ENCODE measurements around the gene TAS2R7. TPM values are rescaled to one million over a fixed set of nuclear protein-coding genes. Genes with fewer than 3 reads are reported as not detected.

TAS2R7 gene

Small RNA genes lying within 50 kb of the gene (small RNA-seq; reads per million reads assigned to genes)
- gene PRR4, result not detected
